ENCODE measurements around the gene ABHD4.

DNA sequence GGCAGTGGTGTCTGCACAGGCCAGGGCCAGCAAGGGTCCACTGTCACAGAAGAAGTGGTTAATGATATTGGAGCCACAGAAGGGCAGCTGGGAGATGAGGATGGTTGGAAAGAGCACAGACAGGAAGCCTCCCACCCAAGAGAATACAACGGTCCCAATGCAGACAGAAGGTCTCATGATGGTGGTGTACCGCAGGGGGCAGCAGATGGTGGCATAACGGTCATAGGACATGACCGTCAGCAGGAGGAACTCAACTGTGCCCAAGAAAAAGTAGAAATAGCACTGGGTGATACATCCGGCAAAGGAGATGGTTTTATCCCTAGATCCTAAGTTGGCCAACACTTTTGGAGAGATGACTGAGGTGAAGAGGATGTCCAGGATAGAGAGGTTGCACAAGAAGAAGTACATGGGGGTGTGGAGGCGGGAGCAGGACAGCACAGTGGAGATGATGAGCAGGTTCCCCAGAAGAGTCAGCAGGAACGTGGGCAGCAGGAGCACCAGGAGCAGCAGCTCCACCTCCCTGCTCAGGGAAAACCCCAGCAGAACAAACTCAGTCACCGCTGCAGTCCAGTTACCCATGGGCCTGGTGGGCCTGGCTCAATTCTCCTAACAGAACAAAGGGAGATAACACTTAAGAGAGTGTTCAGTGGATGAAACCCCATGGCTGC, 36.3 kb downstream of the ABHD4 start:
- no peak for TF ChIP-seq POLR2A (IDR thresholded peaks at IDR 0.05)
- TF ChIP-seq, protein P1, sequence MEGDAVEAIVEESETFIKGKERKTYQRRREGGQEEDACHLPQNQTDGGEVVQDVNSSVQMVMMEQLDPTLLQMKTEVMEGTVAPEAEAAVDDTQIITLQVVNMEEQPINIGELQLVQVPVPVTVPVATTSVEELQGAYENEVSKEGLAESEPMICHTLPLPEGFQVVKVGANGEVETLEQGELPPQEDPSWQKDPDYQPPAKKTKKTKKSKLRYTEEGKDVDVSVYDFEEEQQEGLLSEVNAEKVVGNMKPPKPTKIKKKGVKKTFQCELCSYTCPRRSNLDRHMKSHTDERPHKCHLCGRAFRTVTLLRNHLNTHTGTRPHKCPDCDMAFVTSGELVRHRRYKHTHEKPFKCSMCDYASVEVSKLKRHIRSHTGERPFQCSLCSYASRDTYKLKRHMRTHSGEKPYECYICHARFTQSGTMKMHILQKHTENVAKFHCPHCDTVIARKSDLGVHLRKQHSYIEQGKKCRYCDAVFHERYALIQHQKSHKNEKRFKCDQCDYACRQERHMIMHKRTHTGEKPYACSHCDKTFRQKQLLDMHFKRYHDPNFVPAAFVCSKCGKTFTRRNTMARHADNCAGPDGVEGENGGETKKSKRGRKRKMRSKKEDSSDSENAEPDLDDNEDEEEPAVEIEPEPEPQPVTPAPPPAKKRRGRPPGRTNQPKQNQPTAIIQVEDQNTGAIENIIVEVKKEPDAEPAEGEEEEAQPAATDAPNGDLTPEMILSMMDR (IDR thresholded peaks at IDR 0.05): no peak

All from vagina (tissue), 2 donors.